ENCODE measurements around the gene OGDH. TPM values are rescaled to one million over a fixed set of nuclear protein-coding genes. Genes with fewer than 3 reads are reported as not detected.

The OGDH gene
- total RNA-seq, 1 donor from 2014 or later = 45.0 TPM

DNA sequence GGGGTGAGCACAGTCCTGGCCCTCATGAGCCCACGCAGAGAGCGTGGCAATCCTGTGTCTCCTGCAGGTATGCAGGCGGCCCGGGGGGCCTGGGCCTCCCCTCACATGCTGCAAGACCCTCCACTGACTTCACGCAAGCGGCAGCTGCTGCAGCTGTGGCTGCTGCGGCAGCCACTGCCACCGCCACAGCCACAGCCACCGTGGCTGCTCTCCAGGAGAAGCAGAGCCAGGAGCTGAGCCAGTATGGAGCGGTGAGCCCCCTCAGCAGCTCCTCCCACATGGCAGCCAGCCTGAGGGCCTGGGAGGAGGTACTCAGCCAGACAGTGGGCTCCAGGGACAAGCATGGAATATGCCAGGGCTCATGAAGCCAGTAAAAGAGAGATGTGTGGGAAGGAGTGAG, 150.9 kb downstream of the OGDH start:
- no peak for FAIRE-seq

GRCh38 chr7:44757739-44758138, 151.3 kb downstream of the OGDH start:
- Histone ChIP-seq H3K27me3 (ENCODE audit: control insufficient read depth, insufficient read depth, low read length) (no peaks in the 10 kb centered on the region), H3K36me3 (ENCODE audit: control insufficient read depth, insufficient read depth, low read length) (peaks cover 27% of the 10 kb centered on the region), H3K4me3 (ENCODE audit: low read depth, low read length) (no peak overlapping the region)
- no peak for FAIRE-seq
- TF ChIP-seq, protein P1, sequence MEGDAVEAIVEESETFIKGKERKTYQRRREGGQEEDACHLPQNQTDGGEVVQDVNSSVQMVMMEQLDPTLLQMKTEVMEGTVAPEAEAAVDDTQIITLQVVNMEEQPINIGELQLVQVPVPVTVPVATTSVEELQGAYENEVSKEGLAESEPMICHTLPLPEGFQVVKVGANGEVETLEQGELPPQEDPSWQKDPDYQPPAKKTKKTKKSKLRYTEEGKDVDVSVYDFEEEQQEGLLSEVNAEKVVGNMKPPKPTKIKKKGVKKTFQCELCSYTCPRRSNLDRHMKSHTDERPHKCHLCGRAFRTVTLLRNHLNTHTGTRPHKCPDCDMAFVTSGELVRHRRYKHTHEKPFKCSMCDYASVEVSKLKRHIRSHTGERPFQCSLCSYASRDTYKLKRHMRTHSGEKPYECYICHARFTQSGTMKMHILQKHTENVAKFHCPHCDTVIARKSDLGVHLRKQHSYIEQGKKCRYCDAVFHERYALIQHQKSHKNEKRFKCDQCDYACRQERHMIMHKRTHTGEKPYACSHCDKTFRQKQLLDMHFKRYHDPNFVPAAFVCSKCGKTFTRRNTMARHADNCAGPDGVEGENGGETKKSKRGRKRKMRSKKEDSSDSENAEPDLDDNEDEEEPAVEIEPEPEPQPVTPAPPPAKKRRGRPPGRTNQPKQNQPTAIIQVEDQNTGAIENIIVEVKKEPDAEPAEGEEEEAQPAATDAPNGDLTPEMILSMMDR (IDR thresholded peaks at IDR 0.05; ENCODE audit: insufficient read depth, low read length, severe bottlenecking) = no peak
- DNase-seq (ENCODE audit: low read depth) = no peak

More for the DNA sequence above, 150.9 kb downstream of the OGDH start:
- H3K36me3 ChIP-seq (ENCODE audit: control insufficient read depth, insufficient read depth, low read length) = peaks cover 27% of the 10 kb centered on the region
- no peak overlapping the region for H3K4me3 ChIP-seq (ENCODE audit: low read depth, low read length)
- TF ChIP-seq, protein P1 (IDR thresholded peaks at IDR 0.05; ENCODE audit: insufficient read depth, low read length, severe bottlenecking) = no peak
- no peaks in the 10 kb centered on the region for H3K27me3 ChIP-seq (ENCODE audit: control insufficient read depth, insufficient read depth, low read length)
- DNase-seq (ENCODE audit: low read depth) = no peak

Other genes starting within 250 kb of the OGDH start
- 59.0 and 85.6 TPM in 2 replicates for gene NUDCD3, start 116.0 kb upstream of the OGDH start, total RNA-seq
- gene NPC1L1, start 65.3 kb upstream of the OGDH start, total RNA-seq = under 0.01 TPM in 2 replicates
- 56.2 and 65.0 TPM in 2 replicates for gene DDX56, start 32.7 kb upstream of the OGDH start, total RNA-seq
- gene TMED4, start 24.4 kb upstream of the OGDH start, total RNA-seq = 119 and 203 TPM in 2 replicates
- 5.5 and 8.1 TPM in 2 replicates for gene ZMIZ2, start 142.2 kb downstream of the OGDH start, total RNA-seq
- 1,106 and 1,178 TPM in 2 replicates for gene PPIA, start 190.1 kb downstream of the OGDH start, total RNA-seq
- 136 and 140 TPM in 2 replicates for gene H2AZ2, start 241.5 kb downstream of the OGDH start, total RNA-seq

Measured in bronchial epithelial cell (primary cell).